SK-N-SH treated with all-trans-retinoic acid at 6 μM for 48 hours (cell line): Measurements from ENCODE around the gene AK4.

Experiments
- ATAC-seq: fragments of 200-7000 bp; cut with Tn5 transposase; 3 replicates; pipeline ENCODE4 v1.9.1; 2020; ENCODE audit warnings: mild to moderate bottlenecking, moderate library complexity
- ARNTL ChIP-seq: fragments of 450-650 bp; formaldehyde crosslinking; IDR thresholded peaks from 2 replicates; pipeline ENCODE4 v1.5.0; 2020; ENCODE audit warnings: low read depth, mild to moderate bottlenecking, moderate library complexity, borderline replicate concordance
- CSDC2 ChIP-seq: fragments of 250-450 bp; sonication (Bioruptor Pico); IDR thresholded peaks from 2 replicates; pipeline ENCODE4 v1.5.0; 2020; ENCODE audit warnings: mild to moderate bottlenecking, moderate library complexity
- ESRRG ChIP-seq: fragments of 250-450 bp; sonication (Bioruptor Pico); IDR thresholded peaks from 2 replicates; pipeline ENCODE4 v1.6.1; 2021; ENCODE audit warnings: mild to moderate bottlenecking
- GLIS3 ChIP-seq: fragments of 250-450 bp; sonication (Bioruptor Pico); IDR thresholded peaks from 2 replicates; pipeline ENCODE4 v1.5.0; 2020; ENCODE audit warnings: mild to moderate bottlenecking, moderate library complexity
- ISL1 ChIP-seq: fragments of 250-450 bp; sonication (Bioruptor Pico); IDR thresholded peaks from 2 replicates; pipeline ENCODE4 v2.1.2; 2022; ENCODE audit warnings: mild to moderate bottlenecking, moderate library complexity
- PPARA ChIP-seq: fragments of 250-450 bp; sonication (Bioruptor Pico); IDR thresholded peaks from 2 replicates; pipeline ENCODE4 v1.5.0; 2020; ENCODE audit warnings: mild to moderate bottlenecking, borderline replicate concordance
- RARB ChIP-seq: fragments of 250-450 bp; sonication (Bioruptor Pico); IDR thresholded peaks from 2 replicates; pipeline ENCODE4 v1.8.0; 2021; ENCODE audit warnings: mild to moderate bottlenecking, moderate library complexity
- SNAI2 ChIP-seq: fragments of 250-450 bp; sonication (Bioruptor Pico); IDR thresholded peaks from 2 replicates; pipeline ENCODE4 v1.5.0; 2020; ENCODE audit warnings: mild to moderate bottlenecking, moderate library complexity
- TCF4 ChIP-seq: fragments of 250-450 bp; sonication (Bioruptor Pico); IDR thresholded peaks from 2 replicates; pipeline ENCODE4 v1.8.0; 2021; ENCODE audit warnings: mild to moderate bottlenecking, moderate library complexity, borderline replicate concordance
- TOX ChIP-seq: fragments of 250-450 bp; sonication (Bioruptor Pico); IDR thresholded peaks from 2 replicates; pipeline ENCODE4 v1.8.0; 2021; ENCODE audit warnings: mild to moderate bottlenecking, moderate library complexity, borderline replicate concordance
- ZC3H10 ChIP-seq: fragments of 250-450 bp; sonication (Bioruptor Pico); IDR thresholded peaks from 2 replicates; pipeline ENCODE4 v1.5.1; 2021; ENCODE audit warnings: mild to moderate bottlenecking, moderate library complexity
- ZFP3 ChIP-seq: fragments of 250-450 bp; sonication (Bioruptor Pico); IDR thresholded peaks from 2 replicates; pipeline ENCODE4 v1.5.0; 2020; ENCODE audit warnings: mild to moderate bottlenecking, moderate library complexity
- ZFP30 ChIP-seq: fragments of 450-650 bp; formaldehyde crosslinking; IDR thresholded peaks from 2 replicates; pipeline ENCODE4 v1.5.0; 2022; ENCODE audit warnings: mild to moderate bottlenecking, moderate library complexity
- ZNF565 ChIP-seq: fragments of 450-650 bp; formaldehyde crosslinking; conservative IDR thresholded peaks from 2 replicates; pipeline ENCODE4 v1.5.0; 2020; ENCODE audit warnings: low read depth, mild to moderate bottlenecking, moderate library complexity
- ZNF70 ChIP-seq: fragments of 450-650 bp; formaldehyde crosslinking; IDR thresholded peaks from 2 replicates; pipeline ENCODE4 v1.5.0; 2020; ENCODE audit warnings: mild to moderate bottlenecking, moderate library complexity
- ZNF8 ChIP-seq: fragments of 450-650 bp; formaldehyde crosslinking; IDR thresholded peaks from 2 replicates; pipeline ENCODE4 v1.5.0; 2020; ENCODE audit warnings: mild to moderate bottlenecking, moderate library complexity
- TF ChIP-seq, protein P1 (sequence below): fragments of 250-450 bp; sonication (Bioruptor Pico); IDR thresholded peaks from 2 replicates; pipeline ENCODE4 v1.5.0; 2020; ENCODE audit warnings: mild to moderate bottlenecking, moderate library complexity
- TF ChIP-seq, protein P2 (sequence below): fragments of 250-450 bp; sonication (Bioruptor Pico); IDR thresholded peaks from 2 replicates; pipeline ENCODE4 v1.8.0; 2021; ENCODE audit warnings: low read depth, mild to moderate bottlenecking, moderate library complexity, borderline replicate concordance
- TF ChIP-seq, protein P3 (sequence below): fragments of 250-450 bp; sonication (Bioruptor Pico); IDR thresholded peaks from 2 replicates; pipeline ENCODE4 v1.5.1; 2021; ENCODE audit warnings: mild to moderate bottlenecking, moderate library complexity
- TF ChIP-seq, protein P4 (sequence below): fragments of 250-450 bp; sonication (Bioruptor Pico); IDR thresholded peaks from 2 replicates; pipeline ENCODE4 v1.8.0; 2020; ENCODE audit warnings: mild to moderate bottlenecking, moderate library complexity, borderline replicate concordance

The AK4 gene

DNA sequence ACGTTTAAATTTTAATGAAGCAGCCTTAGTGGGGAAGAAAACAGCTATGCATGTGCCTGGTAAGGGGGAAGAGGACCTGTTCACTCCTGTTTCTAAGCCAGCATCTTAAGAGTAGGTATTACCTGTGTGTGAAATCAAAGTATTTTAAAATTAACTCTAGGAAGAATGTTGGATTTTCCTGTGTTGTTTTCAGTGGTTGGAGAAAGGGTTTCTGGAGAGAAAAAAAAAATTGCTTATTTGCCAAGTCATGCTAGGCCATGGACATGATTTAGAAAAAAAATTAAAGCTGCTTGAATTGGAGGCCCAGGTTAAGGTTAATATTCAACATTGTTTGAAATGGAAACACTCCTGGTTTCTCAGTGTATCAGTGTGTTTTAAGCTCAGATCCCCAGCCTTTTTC lies 118.5 kb downstream of the AK4 start (continued):
- TF ChIP-seq, protein P1, sequence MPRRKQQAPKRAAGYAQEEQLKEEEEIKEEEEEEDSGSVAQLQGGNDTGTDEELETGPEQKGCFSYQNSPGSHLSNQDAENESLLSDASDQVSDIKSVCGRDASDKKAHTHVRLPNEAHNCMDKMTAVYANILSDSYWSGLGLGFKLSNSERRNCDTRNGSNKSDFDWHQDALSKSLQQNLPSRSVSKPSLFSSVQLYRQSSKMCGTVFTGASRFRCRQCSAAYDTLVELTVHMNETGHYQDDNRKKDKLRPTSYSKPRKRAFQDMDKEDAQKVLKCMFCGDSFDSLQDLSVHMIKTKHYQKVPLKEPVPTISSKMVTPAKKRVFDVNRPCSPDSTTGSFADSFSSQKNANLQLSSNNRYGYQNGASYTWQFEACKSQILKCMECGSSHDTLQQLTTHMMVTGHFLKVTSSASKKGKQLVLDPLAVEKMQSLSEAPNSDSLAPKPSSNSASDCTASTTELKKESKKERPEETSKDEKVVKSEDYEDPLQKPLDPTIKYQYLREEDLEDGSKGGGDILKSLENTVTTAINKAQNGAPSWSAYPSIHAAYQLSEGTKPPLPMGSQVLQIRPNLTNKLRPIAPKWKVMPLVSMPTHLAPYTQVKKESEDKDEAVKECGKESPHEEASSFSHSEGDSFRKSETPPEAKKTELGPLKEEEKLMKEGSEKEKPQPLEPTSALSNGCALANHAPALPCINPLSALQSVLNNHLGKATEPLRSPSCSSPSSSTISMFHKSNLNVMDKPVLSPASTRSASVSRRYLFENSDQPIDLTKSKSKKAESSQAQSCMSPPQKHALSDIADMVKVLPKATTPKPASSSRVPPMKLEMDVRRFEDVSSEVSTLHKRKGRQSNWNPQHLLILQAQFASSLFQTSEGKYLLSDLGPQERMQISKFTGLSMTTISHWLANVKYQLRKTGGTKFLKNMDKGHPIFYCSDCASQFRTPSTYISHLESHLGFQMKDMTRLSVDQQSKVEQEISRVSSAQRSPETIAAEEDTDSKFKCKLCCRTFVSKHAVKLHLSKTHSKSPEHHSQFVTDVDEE (CRISPR knock-in tag), result no peak
- TF ChIP-seq ESRRG (no peak), TOX (no peak)

DNA sequence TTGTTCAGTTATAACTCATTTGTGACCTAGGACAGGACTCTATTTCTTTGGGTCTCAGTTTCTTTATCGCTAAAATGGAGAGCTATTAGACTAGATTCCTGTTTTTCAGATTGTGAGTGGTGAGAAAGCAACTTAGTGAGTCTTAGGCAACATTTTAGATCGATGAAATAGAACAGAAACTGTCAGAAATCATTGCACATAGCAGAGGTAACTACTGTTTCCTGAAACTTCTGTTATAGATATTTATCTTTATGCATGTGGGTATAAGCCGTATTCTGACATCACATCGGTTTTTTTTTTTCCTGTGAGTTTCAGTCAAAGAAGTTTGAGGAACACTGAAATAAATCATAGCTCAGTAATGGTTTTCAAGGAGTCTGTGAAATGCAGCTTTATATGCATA lies 119.3 kb downstream of the AK4 start:
- ATAC-seq, result no peak
- TF ChIP-seq CSDC2 (CRISPR knock-in tag), result no peak

DNA sequence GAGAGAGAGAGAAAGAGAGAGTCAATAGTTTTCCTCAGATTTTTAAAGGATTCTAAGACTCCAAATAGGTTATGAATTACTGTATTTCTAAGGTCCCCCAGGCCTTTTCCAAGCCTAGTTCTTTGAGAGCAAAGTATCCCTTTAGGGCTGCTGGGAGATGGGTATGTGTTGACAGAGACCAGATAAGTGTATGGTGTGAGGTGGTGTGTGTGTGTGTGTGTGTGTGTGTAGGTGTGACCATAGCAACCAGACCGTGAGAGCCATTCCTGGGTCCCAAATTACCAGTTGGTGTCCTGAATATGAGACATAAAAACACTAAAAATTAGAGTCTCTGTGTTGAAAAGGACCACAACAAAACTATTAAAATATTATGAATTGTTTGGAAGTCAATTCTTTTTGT lies 119.7 kb downstream of the AK4 start:
- no peak for TF ChIP-seq ARNTL (CRISPR knock-in tag)
- no peak for TF ChIP-seq SNAI2 (CRISPR knock-in tag)
- no peak for TF ChIP-seq RARB (CRISPR knock-in tag)
- no peak for TF ChIP-seq ZFP30 (CRISPR knock-in tag)
- TF ChIP-seq, protein P2, sequence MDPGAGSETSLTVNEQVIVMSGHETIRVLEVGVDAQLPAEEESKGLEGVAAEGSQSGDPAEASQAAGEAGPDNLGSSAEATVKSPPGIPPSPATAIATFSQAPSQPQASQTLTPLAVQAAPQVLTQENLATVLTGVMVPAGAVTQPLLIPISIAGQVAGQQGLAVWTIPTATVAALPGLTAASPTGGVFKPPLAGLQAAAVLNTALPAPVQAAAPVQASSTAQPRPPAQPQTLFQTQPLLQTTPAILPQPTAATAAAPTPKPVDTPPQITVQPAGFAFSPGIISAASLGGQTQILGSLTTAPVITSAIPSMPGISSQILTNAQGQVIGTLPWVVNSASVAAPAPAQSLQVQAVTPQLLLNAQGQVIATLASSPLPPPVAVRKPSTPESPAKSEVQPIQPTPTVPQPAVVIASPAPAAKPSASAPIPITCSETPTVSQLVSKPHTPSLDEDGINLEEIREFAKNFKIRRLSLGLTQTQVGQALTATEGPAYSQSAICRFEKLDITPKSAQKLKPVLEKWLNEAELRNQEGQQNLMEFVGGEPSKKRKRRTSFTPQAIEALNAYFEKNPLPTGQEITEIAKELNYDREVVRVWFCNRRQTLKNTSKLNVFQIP (CRISPR knock-in tag), result no peak
- TF ChIP-seq, protein P1 (CRISPR knock-in tag), result no peak
- TF ChIP-seq ZNF565 (CRISPR knock-in tag), result no peak
- no peak for TF ChIP-seq PPARA (CRISPR knock-in tag)
- TF ChIP-seq, protein P3, sequence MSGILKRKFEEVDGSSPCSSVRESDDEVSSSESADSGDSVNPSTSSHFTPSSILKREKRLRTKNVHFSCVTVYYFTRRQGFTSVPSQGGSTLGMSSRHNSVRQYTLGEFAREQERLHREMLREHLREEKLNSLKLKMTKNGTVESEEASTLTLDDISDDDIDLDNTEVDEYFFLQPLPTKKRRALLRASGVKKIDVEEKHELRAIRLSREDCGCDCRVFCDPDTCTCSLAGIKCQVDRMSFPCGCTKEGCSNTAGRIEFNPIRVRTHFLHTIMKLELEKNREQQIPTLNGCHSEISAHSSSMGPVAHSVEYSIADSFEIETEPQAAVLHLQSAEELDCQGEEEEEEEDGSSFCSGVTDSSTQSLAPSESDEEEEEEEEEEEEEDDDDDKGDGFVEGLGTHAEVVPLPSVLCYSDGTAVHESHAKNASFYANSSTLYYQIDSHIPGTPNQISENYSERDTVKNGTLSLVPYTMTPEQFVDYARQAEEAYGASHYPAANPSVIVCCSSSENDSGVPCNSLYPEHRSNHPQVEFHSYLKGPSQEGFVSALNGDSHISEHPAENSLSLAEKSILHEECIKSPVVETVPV (CRISPR knock-in tag), result no peak
- TF ChIP-seq ZFP3 (CRISPR knock-in tag), result no peak
- TF ChIP-seq, protein P4, sequence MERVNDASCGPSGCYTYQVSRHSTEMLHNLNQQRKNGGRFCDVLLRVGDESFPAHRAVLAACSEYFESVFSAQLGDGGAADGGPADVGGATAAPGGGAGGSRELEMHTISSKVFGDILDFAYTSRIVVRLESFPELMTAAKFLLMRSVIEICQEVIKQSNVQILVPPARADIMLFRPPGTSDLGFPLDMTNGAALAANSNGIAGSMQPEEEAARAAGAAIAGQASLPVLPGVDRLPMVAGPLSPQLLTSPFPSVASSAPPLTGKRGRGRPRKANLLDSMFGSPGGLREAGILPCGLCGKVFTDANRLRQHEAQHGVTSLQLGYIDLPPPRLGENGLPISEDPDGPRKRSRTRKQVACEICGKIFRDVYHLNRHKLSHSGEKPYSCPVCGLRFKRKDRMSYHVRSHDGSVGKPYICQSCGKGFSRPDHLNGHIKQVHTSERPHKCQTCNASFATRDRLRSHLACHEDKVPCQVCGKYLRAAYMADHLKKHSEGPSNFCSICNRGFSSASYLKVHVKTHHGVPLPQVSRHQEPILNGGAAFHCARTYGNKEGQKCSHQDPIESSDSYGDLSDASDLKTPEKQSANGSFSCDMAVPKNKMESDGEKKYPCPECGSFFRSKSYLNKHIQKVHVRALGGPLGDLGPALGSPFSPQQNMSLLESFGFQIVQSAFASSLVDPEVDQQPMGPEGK, result no peak
- TF ChIP-seq ISL1 (CRISPR knock-in tag), result no peak
- TF ChIP-seq ZNF70 (CRISPR knock-in tag), result no peak
- no peak for TF ChIP-seq CSDC2 (CRISPR knock-in tag)
- no peak for TF ChIP-seq TOX
- no peak for TF ChIP-seq GLIS3 (CRISPR knock-in tag)
- no peak for TF ChIP-seq ZC3H10 (CRISPR knock-in tag)
- TF ChIP-seq ZNF8, result no peak
- TF ChIP-seq TCF4 (CRISPR knock-in tag), result no peak
- ATAC-seq, result no peak
